GM12878 (cell line): ENCODE measurements around the gene NOC4L. TPM values are rescaled to one million over a fixed set of nuclear protein-coding genes. Genes with fewer than 3 reads are reported as not detected.

Experiments used
- ATAC-seq: fragments of 200-7000 bp; cut with Tn5 transposase; 3 replicates; pipeline ENCODE4 v1.9.1; 2020; ENCODE audit warnings: mild to moderate bottlenecking, moderate library complexity
- BruUV-seq: library from RNA; stranded (reverse); fragments of 400-500 nt; replicated peaks from 2 replicates; lab custom pipeline; 2021; lab: Mats Ljungman, UMichigan
- CTCF ChIA-PET: fragments of 300-600 bp; sonication (Branson Sonifier 250); formaldehyde crosslinking; extraction: SDS; loops from one replicate; lab custom pipeline; 2021; ENCODE audit warnings: inconsistent platforms; lab: Yijun Ruan, JAX
- POLR2A ChIA-PET: fragments of 350-600 bp; formaldehyde crosslinking; extraction: SDS; loops from one replicate; lab custom pipeline; 2021; ENCODE audit warnings: inconsistent platforms; lab: Charles Lee
- RAD21 ChIA-PET: fragments of 300-600 bp; sonication (Branson Sonifier 250); formaldehyde crosslinking; loops from one replicate; lab custom pipeline; 2023; ENCODE audit warnings: antibody characterized with exemption; ENCODE audit not compliant: unreplicated experiment; lab: Charles Lee
- SMC1A ChIA-PET: fragments of 300-600 bp; sonication (Branson Sonifier 250); formaldehyde crosslinking; loops from one replicate; lab custom pipeline; 2023; ENCODE audit not compliant: unreplicated experiment, uncharacterized antibody; lab: Charles Lee
- DNase-seq: peaks from one replicate; pipeline ENCODE4 v3.0.0-alpha.2; 2011; ENCODE audit warnings: low read depth, low spot score
- FAIRE-seq: peaks from 3 replicates; lab custom pipeline; 2011; peaks lifted over from hg19 to GRCh38; lab: Jason Lieb, UNC
- H2AFZ ChIP-seq: 2 replicates; pipeline ENCODE4 v1.6.0; 2011; ENCODE audit warnings: low read depth, low read length, control low read depth; ENCODE audit not compliant: control insufficient read depth
- H3K27ac ChIP-seq: 2 replicates; pipeline ENCODE4 v1.5.1; 2011; ENCODE audit warnings: control low read depth; ENCODE audit not compliant: control insufficient read depth, insufficient read depth
- H3K27me3 ChIP-seq, 2 experiments: replicated peaks in 1 of 2; 2 replicates each; pipeline versions ENCODE4 v1.6.0 to v1.6.1; 2011; ENCODE audit warnings: low read length in 1 of 2; ENCODE audit not compliant: control insufficient read depth in 2 of 2, insufficient read depth in 2 of 2
- H3K36me3 ChIP-seq, 2 experiments: 2 replicates each; pipeline ENCODE4 v1.5.1; 2011; ENCODE audit warnings: low read length in 1 of 2; ENCODE audit not compliant: control insufficient read depth in 2 of 2, insufficient read depth in 2 of 2
- H3K4me1 ChIP-seq: 2 replicates; pipeline ENCODE4 v1.6.1; 2011; ENCODE audit warnings: mild to moderate bottlenecking, low read length, moderate library complexity, mixed read lengths; ENCODE audit not compliant: control insufficient read depth, insufficient read depth
- H3K4me2 ChIP-seq: 2 replicates; pipeline ENCODE4 v1.6.0; 2011; ENCODE audit warnings: control low read depth; ENCODE audit not compliant: control insufficient read depth, insufficient read depth
- H3K4me3 ChIP-seq: fragments of 200-600 bp; sonication (generic); 2 replicates; pipeline ENCODE4 v1.5.1; 2016
- H3K79me2 ChIP-seq: 2 replicates; pipeline ENCODE4 v1.6.0; 2011; ENCODE audit warnings: low read length; ENCODE audit not compliant: control insufficient read depth, insufficient read depth
- H3K9ac ChIP-seq: 2 replicates; pipeline ENCODE4 v1.8.0; 2011; ENCODE audit warnings: low read length, control low read depth, mixed read lengths; ENCODE audit not compliant: control insufficient read depth, insufficient read depth
- H3K9me3 ChIP-seq: replicated peaks from 3 replicates; pipeline ENCODE4 v1.5.1; 2011; ENCODE audit warnings: mild to moderate bottlenecking, low read length; ENCODE audit not compliant: control insufficient read depth, insufficient read depth
- H4K20me1 ChIP-seq: 2 replicates; pipeline ENCODE4 v1.6.0; 2011; ENCODE audit not compliant: control insufficient read depth, insufficient read depth
- ATF7 ChIP-seq: fragments of 450-650 bp; IDR thresholded peaks from 2 replicates; pipeline ENCODE4 v1.6.1; 2016; ENCODE audit warnings: low read depth, mild to moderate bottlenecking
- E2F8 ChIP-seq: fragments of 450-650 bp; IDR thresholded peaks from 2 replicates; pipeline ENCODE4 v1.6.1; 2018; ENCODE audit warnings: mild to moderate bottlenecking, low read depth, moderate library complexity; ENCODE audit not compliant: partially characterized antibody
- EP300 ChIP-seq, 2 experiments: fragments of 150-350 bp in 1 of 2; IDR thresholded peaks; 2 replicates each; pipeline ENCODE4 v1.6.1; 2011 to 2012; ENCODE audit warnings: low read depth in 2 of 2, low read length in 2 of 2, borderline replicate concordance in 1 of 2, improper control_type of control experiment in 1 of 2, inconsistent platforms in 1 of 2; ENCODE audit not compliant: control insufficient read depth in 1 of 2
- MXI1 ChIP-seq: fragments of 150-350 bp; IDR thresholded peaks from 2 replicates; pipeline ENCODE4 v1.6.1; 2011; ENCODE audit warnings: low read depth, mild to moderate bottlenecking, inconsistent platforms, low read length, improper control_type of control experiment
- NFXL1 ChIP-seq: fragments of 450-650 bp; IDR thresholded peaks from 2 replicates; pipeline ENCODE4 v1.6.1; 2017; ENCODE audit warnings: antibody characterized with exemption, mild to moderate bottlenecking, borderline replicate concordance
- NR2C2 ChIP-seq: IDR thresholded peaks from 2 replicates; pipeline ENCODE4 v1.6.1; 2011; ENCODE audit warnings: borderline replicate concordance, low read depth; ENCODE audit not compliant: control insufficient read depth, insufficient read length
- NRF1 ChIP-seq: conservative IDR thresholded peaks from 2 replicates; pipeline ENCODE4 v1.6.1; 2011; ENCODE audit warnings: mild to moderate bottlenecking, low read depth, low read length, improper control_type of control experiment
- PAX8 ChIP-seq: fragments of 450-650 bp; IDR thresholded peaks from 2 replicates; pipeline ENCODE4 v1.6.1; 2017; ENCODE audit warnings: mild to moderate bottlenecking, moderate library complexity
- PRDM15 ChIP-seq: fragments of 450-650 bp; formaldehyde crosslinking; IDR thresholded peaks from 2 replicates; pipeline ENCODE4 v1.4.0; 2020; ENCODE audit warnings: mild to moderate bottlenecking, moderate library complexity
- RCOR1 ChIP-seq: conservative IDR thresholded peaks from 2 replicates; pipeline ENCODE4 v1.6.1; 2012; ENCODE audit warnings: low read depth, low read length, improper control_type of control experiment
- RELB ChIP-seq: fragments of 450-650 bp; IDR thresholded peaks from 2 replicates; pipeline ENCODE4 v1.6.1; 2017; ENCODE audit warnings: low read depth, mild to moderate bottlenecking, moderate library complexity
- SREBF2 ChIP-seq: IDR thresholded peaks from 2 replicates; pipeline ENCODE4 v1.6.1; 2012; ENCODE audit warnings: mild to moderate bottlenecking, low read length
- TARDBP ChIP-seq: IDR thresholded peaks from 2 replicates; pipeline ENCODE4 v1.6.1; 2016; ENCODE audit warnings: borderline replicate concordance
- WGBS: methylation state at CpG from one replicate; pipeline ENCODE4 v1.1.6; 2016; ENCODE audit warnings: low lambda C conversion rate; ENCODE audit not compliant: insufficient replicate concordance, insufficient coverage; ENCODE audit errors: missing lambda C conversion rate; 5-methylcytosine and 5-hydroxymethylcytosine counted together
- in situ Hi-C: fragments of 300-500 bp; cut with MboI; formaldehyde crosslinking; loops from 9 replicates; pipeline ENCODE4 v1.14.3; 2018; ENCODE audit warnings: mixed read lengths
- intact Hi-C: fragments of 100-400 bp; cut with micrococcal nuclease; formaldehyde crosslinking; loops from one replicate; pipeline ENCODE4 v1.14.2; 2022; ENCODE audit not compliant: unreplicated experiment
- polyA plus RNA-seq, 11 experiments: library from polyadenylated mRNA; depleted of rRNA in 4 of 11; unstranded in 6 of 11; stranded (reverse) in 5 of 11; fragments of >200 nt; fragmentation: Nextera tagmentation in 4 of 11; fragmentation: Illumina TruSeq in 1 of 11; extraction: Ambion mirVana in 4 of 11; extraction: Trizol in 1 of 11; gene quantifications; 1 replicate in 1 of 11; 2 replicates in 10 of 11; pipeline versions ENCODE4 v1.2.1 to v1.2.3, GENCODE V29; 2011 to 2016; ENCODE audit warnings: inconsistent platforms in 2 of 11, missing spikeins in 2 of 11, low read depth in 1 of 11
- total RNA-seq, 4 experiments: library from RNA; depleted of rRNA in 3 of 4; stranded (reverse); fragments of >200 nt in 3 of 4; fragmentation: Illumina TruSeq in 1 of 4; extraction: Trizol in 1 of 4; gene quantifications; 2 replicates each; pipeline versions ENCODE4 v1.2.1 to v1.2.3, GENCODE V29; 2013 to 2021

The NOC4L gene
- total and polyA plus RNA-seq, 10 of the 15 experiments (the other 5 are each of a cell fraction or from before 2014, with no cell fraction given) = 0.72 to 68.2 (median 15.2) TPM

GRCh38 chr12:132166801-132167591 is 22.7 kb downstream of the NOC4L start (continued):
- TF ChIP-seq TARDBP = no peak
- no peak for TF ChIP-seq NRF1
- no peak for TF ChIP-seq NFXL1
- TF ChIP-seq EP300 (IDR thresholded peaks at IDR 0.05; ENCODE audit: borderline replicate concordance in 1 of 2, control insufficient read depth in 1 of 2, low read depth in 2 of 2, low read length in 2 of 2) = no peak
- TF ChIP-seq SREBF2 = no peak
- no peak for TF ChIP-seq PRDM15 (CRISPR knock-in tag)

- WGBS = 37% methylated on average over 30 of the region's 30 CpGs
- ChIA-PET CTCF (no interaction called here), POLR2A (no interaction called here), RAD21 (no interaction called here), SMC1A (no interaction called here)
- no peaks in the 10 kb centered on the region for H3K9me3 ChIP-seq
- in situ Hi-C loops (no loop called here), intact Hi-C loops (no loop called here)
- H3K4me3 ChIP-seq = no peak overlapping the region
- ATAC-seq (no peak), FAIRE-seq (no peak), DNase-seq (no peak)
- H3K27me3 ChIP-seq = no peaks in the 10 kb centered on the region
- BruUV-seq = no TSS peak
- no peaks in the 10 kb centered on the region for H3K4me1 ChIP-seq
- no peak overlapping the region for H3K27ac ChIP-seq
- no peaks in the 10 kb centered on the region for H3K79me2 ChIP-seq
- no peak overlapping the region for H3K9ac ChIP-seq
- no peaks in the 10 kb centered on the region for H3K36me3 ChIP-seq
- no peak overlapping the region for H3K4me2 ChIP-seq
- H4K20me1 ChIP-seq = no peaks in the 10 kb centered on the region
- no peak overlapping the region for H2AFZ ChIP-seq
- TF ChIP-seq PAX8 = no peak
- TF ChIP-seq E2F8 = no peak
- TF ChIP-seq RCOR1 = no peak
- TF ChIP-seq MXI1 = no peak
- TF ChIP-seq RELB = no peak
- no peak for TF ChIP-seq NR2C2
- TF ChIP-seq ATF7 = no peak
These were observed 23.5 kb downstream of the NOC4L start for GRCh38 chr12:132167611-132168310.
